ENCODE results near the gene ARHGEF37. TPM values are rescaled to one million over a fixed set of nuclear protein-coding genes. Genes with fewer than 3 reads are reported as not detected.

The ARHGEF37 gene
- total RNA-seq, 1 experiment from 2014 or later, result 0.24 TPM

- no peak for DNase-seq (ENCODE audit: low read depth)
Observed at GRCh38 chr5:149674686-149675085, 93.4 kb downstream of the ARHGEF37 start.

- no peak for DNase-seq (ENCODE audit: low read depth)
Observed at GRCh38 chr5:149675610-149676201, 94.4 kb downstream of the ARHGEF37 start.

DNA sequence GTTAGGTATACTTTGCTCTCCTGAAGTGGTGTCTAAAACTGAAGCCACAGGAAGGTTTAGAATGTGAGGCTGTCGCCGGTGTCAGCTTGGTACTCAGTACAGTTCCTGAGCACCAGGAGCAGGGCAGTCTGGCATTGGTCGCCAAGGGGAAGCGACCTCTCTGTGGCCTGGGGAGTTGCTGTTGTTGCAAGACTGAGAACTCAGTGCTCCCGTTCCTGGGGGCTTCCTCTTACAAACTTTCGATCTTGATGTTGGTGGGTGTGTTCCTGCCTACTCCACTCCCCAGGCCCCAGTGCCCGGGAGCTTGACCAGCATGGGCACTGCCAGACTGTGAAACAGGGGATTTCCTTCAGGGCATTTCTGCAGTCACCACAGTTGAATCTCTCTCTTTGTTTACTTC lies 96.4 kb downstream of the ARHGEF37 start:
- no peak for DNase-seq (ENCODE audit: low read depth)

- no peak for DNase-seq (ENCODE audit: low read depth)
Observed at GRCh38 chr5:149679876-149680809, 98.8 kb downstream of the ARHGEF37 start.

- DNase-seq (ENCODE audit: low read depth), result no peak
Observed at GRCh38 chr5:149680810-149681221, 99.5 kb downstream of the ARHGEF37 start.

DNA sequence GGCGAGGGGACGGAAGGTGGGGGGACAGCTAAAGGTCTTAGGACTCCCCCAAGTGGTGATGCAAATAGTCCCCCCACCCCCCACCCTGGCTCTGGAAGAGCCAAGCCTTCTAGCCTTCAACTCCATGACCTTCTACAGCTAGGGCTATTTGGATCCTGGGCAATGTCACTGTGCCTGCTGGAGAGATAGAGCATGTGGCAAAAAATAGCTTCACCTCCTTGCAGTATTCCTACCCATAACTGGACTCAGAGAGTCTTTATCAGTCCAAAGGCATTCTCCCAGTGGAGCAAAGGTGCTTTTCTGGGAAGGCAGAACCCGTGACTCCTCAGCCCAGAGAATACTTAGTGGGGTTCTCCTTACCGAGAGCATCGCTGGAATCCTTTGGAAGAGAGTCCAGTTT lies 100.0 kb downstream of the ARHGEF37 start:
- no peak for DNase-seq (ENCODE audit: low read depth)

GRCh38 chr5:149681922-149682321 lies 100.6 kb downstream of the ARHGEF37 start:
- DNase-seq (ENCODE audit: low read depth), result no peak

DNA sequence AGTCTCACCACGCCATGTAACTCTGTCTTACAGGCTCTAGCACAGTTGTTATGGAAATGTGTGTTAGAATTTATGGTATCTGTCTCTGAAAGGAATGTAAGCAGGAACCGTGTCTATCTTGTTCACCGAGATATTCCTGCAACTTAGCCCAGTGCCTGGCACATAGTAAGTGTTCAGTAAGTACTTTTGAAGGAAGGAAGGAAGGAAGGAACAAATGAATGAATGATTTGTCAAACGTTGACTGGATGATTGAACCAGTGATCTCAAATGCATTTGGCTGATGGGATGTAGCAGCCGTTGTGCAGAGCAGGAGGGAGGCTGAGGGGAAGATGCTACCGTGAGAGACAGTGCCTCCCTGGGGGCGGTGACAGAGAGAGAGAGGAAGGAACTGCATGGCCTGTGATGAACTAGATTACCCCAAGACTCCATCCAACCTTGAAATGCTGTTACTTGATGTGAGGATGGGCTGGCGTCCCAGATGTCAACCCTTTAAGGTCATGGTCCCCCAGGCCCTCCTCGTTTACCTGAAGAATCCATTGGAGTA lies 101.3 kb downstream of the ARHGEF37 start:
- no peak for DNase-seq (ENCODE audit: low read depth)

- no peak for DNase-seq (ENCODE audit: low read depth)
Observed at GRCh38 chr5:149683964-149684363, 102.7 kb downstream of the ARHGEF37 start.

GRCh38 chr5:149684371-149684770 lies 103.1 kb downstream of the ARHGEF37 start:
- no peak for DNase-seq (ENCODE audit: low read depth)

Other genes starting within 250 kb of the ARHGEF37 start
- gene GRPEL2, start 236.0 kb upstream of the ARHGEF37 start, total RNA-seq (2014; rRNA removed; shearing (Covaris generic)), result 19.4 and 21.1 TPM in 2 replicates
- gene PCYOX1L, start 223.5 kb upstream of the ARHGEF37 start, total RNA-seq (2014; rRNA removed; shearing (Covaris generic)), result 3.4 and 6.2 TPM in 2 replicates
- not detected in 2 replicates for gene IL17B, start 202.2 kb upstream of the ARHGEF37 start, total RNA-seq (2014; rRNA removed; shearing (Covaris generic))
- 209 and 245 TPM in 2 replicates for gene CSNK1A1, start 30.1 kb upstream of the ARHGEF37 start, total RNA-seq (2014; rRNA removed; shearing (Covaris generic))
- 0.36 and 0.49 TPM in 2 replicates for gene PPARGC1B, start 148.8 kb downstream of the ARHGEF37 start, total RNA-seq (2014; rRNA removed; shearing (Covaris generic))

Data from RPMI7951 (cell line).